ENCODE results near the gene SPTBN1.

DNA sequence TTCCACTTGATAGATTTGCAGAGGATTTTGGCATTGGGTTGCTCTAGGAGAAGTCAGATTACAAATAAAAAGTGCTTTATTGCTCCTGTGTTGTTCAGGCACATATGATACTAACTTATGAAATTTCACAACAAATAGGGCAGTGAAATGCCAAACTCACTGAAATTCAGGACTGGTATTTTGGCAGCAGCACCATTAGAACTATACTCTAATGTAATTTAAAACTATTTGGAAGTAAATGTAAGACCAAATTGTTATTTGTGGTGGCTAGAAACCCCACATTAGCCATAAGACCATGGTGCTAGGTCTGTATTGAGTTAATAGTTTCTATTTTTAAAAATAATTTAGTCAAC is 57.2 kb downstream of the SPTBN1 start:
- TF ChIP-seq EP300 (IDR thresholded peaks at IDR 0.05; ENCODE audit: low read length) (no peak), FOXK2 (conservative IDR thresholded peaks at IDR 0.05 in 1 of 2, IDR thresholded peaks at IDR 0.05 in 1 of 2; ENCODE audit: low read depth in 2 of 2) (no peak), IRF2 (CRISPR knock-in tag; IDR thresholded peaks at IDR 0.05) (no peak), ZNF184 (CRISPR knock-in tag; IDR thresholded peaks at IDR 0.05) (no peak), L3MBTL2 (IDR thresholded peaks at IDR 0.05) (no peak), SAFB (IDR thresholded peaks at IDR 0.05; ENCODE audit: borderline replicate concordance, low read depth, low read length) (no peak), POLR2AphosphoS5 (IDR thresholded peaks at IDR 0.05; ENCODE audit: control insufficient read depth, insufficient read depth, low read depth, low read length) (no peak), EZH2 (IDR thresholded peaks at IDR 0.05; ENCODE audit: borderline replicate concordance, low read depth, low read length) (no peak), PRDM10 (IDR thresholded peaks at IDR 0.05; ENCODE audit: partially characterized antibody) (no peak)
- TF ChIP-seq, protein P1, sequence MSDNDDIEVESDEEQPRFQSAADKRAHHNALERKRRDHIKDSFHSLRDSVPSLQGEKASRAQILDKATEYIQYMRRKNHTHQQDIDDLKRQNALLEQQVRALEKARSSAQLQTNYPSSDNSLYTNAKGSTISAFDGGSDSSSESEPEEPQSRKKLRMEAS (CRISPR knock-in tag; IDR thresholded peaks at IDR 0.05) = no peak
- TF ChIP-seq, protein P2, sequence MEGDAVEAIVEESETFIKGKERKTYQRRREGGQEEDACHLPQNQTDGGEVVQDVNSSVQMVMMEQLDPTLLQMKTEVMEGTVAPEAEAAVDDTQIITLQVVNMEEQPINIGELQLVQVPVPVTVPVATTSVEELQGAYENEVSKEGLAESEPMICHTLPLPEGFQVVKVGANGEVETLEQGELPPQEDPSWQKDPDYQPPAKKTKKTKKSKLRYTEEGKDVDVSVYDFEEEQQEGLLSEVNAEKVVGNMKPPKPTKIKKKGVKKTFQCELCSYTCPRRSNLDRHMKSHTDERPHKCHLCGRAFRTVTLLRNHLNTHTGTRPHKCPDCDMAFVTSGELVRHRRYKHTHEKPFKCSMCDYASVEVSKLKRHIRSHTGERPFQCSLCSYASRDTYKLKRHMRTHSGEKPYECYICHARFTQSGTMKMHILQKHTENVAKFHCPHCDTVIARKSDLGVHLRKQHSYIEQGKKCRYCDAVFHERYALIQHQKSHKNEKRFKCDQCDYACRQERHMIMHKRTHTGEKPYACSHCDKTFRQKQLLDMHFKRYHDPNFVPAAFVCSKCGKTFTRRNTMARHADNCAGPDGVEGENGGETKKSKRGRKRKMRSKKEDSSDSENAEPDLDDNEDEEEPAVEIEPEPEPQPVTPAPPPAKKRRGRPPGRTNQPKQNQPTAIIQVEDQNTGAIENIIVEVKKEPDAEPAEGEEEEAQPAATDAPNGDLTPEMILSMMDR (IDR thresholded peaks at IDR 0.05 in 2 of 3, conservative IDR thresholded peaks at IDR 0.05 in 1 of 3; ENCODE audit: insufficient read depth in 2 of 3, low read depth in 1 of 3, low read length in 3 of 3) = no peak

All from K562 (cell line).